OCI-M2 (cell line): ENCODE data around the gene NEMP1.

Experiments
- DNase-seq: peaks from one replicate; lab custom pipeline; 2025; ENCODE audit not compliant: unreplicated experiment; lab: John Stamatoyannopoulos, UW

Gene NEMP1

GRCh38 chr12:57107456-57108155, 29.0 kb upstream of the NEMP1 start:
- DNase-seq: no peak

- DNase-seq: no peak
Measured at GRCh38 chr12:57106021-57106708, 27.6 kb upstream of the NEMP1 start.

DNA sequence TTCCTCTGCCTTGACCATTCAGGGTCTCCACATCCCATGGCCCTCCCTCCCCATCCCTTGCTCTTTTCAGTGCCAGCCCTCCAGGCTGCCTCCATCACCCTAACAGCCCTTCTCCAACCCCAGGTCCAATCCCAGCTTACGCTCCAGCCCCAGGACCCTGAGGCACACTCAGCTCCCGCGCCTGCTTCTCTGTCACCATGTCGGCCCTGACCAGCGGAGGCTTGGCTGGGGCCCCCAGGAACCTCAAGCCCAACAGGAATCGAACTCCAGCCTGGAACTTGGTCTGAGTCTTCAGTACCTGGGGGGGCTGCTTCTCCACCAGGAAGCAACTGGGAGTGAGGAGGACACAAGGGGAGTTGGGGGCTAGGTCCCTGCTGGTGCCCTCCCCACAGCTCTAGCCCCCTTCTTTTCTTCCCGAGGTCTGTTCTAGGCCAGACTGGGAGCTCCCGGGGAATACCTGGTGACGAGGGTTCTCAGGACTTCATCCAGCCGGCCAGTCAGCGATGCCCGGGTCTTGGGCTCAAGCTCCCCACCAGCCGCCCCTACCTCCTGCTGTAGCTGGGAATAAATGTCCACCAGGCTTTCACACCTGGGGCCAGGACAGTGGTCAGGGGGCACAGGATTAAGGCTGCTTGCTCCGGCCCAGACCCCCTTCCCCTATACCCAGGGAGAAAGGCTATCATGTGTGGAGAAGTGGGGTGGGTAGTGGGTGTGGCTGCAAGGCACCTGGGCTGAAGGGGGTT, 26.6 kb upstream of the NEMP1 start:
- DNase-seq: no peak

DNA sequence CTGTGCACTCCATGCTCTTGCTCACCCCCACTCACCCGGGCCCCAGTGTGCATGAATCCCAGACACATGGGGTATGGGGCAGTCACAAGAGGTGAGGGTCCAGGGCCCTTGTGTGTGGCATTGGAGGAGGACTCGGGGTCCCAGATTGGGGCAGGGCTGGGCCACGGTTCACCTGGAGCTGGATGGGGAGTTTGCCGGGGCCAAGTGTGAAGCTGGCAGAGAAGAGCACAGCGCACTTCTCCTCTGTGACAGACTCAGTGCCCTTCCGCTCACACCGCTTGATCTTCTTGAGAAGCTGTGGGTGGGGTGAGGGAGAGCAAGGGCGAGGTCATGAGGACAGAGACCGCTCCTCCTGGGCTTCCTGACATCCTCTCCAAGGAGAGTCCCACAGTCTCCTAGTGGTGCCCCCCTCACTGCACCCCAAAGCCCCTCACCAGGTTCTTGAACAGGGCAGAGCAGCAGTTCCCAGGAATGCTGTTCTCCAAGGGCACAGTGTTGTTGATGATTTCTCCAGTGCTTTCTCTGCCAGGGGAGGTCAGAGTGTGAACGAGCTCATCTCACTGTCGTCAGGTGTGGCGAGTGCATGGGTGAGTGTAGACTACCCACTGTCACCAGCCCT, 25.8 kb upstream of the NEMP1 start:
- DNase-seq: no peak

DNA sequence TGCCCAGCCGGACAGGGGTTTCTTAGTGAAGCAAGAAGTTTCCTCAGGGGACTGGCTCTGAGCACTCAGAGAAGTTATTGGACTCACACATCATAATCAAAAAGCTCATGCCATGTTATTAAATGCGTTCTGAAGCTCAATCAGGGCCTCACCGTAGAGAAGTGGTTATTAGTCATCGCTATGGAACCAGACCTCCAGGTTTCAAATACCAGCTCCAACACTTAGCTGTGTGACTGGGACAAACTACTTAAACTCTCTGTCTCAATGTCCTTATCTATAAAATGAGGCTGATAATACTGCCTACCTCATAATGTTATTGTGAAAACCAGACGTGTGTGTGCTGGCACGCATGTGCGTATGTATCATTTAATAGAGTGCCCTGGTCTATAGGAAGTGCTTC, 25.3 kb upstream of the NEMP1 start:
- DNase-seq: no peak

GRCh38 chr12:57101892-57102695, 23.5 kb upstream of the NEMP1 start:
- no peak for DNase-seq

GRCh38 chr12:57099766-57100165, 21.2 kb upstream of the NEMP1 start:
- no peak for DNase-seq

DNA sequence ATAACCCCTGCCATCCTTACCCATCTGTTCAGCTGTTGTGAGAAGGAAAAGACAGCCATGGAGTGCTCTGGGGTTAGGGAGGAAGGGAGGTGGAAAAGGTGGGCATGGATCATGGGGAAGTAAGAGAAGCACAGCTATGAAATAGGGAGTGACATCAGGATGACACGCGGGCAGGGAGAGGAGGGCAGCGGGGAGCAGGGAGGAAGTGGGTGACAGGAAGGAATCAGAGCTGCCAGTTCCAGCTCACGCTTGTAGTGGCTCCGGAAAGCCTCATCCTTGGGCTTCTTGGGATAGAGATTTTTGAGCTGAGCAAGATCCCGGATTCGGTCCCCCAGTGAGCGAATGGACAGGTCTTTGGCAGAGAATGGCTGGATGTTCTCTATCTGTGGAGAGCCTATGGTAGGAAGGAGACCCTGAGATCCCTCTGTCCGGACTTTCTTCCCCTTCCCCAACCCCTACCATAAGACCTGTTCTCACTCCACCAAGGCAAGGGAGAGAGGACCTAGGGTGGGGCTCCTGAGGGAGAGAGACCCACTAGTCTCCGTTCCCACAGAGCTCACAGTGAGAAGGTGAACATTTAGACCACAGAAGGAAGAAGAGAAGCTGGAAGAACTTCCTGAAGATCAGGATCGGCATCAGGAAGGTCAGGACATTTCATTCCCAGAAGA, 20.6 kb upstream of the NEMP1 start:
- DNase-seq: no peak

- DNase-seq: no peak
Measured at GRCh38 chr12:57098546-57098945, 20.0 kb upstream of the NEMP1 start.

DNA sequence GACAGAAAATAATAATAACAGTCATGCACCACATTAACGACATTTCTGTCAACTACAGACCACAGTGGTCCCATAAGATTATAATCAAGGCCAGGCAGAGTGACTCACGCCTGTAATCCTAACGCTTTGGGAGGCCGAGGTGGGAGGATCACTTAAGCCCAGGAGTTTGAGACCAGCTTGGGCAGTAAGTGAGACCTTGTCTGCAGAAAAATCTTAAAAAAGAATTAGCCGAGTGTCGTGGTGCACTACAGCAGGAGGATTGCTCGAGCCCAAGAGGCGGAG, 18.9 kb upstream of the NEMP1 start:
- DNase-seq: no peak

DNA sequence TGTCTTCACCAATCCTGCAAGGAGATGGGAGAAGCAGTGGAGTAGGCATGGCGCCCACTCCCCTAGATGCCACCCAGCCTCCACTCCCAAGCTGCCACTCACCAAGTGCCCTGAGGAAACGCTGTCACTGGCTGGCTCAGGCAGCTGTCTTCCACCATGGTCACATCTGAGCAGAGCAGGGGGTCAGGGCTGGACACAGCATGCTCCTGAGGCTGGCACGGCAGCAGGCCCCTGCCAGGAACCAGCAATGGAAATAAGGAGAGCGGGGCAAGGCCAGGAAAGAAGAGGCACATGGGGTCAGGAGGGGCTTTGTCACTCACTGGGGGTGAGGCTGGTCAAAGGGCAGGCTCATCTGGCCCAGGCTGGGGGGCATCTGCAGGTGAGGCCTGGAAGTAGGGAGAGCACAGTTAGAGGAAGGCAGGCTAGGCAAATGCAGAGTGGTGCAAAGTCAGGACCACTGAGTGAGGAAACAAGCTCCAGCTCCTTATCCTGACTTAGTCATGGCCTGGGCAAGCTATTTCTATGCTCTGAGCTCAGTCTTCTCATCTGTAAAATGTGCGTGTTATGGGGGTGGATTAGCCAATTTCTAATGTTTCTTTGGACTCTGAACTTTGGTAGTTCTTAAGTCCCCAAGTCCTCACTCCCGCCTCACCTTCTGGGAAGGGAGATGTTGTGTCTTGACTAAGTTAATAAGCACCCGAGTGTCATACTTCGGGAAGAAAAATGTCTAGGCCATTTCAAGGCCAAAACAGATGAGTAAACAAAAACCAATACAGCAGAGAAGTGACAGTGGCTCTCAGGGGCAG, 18.4 kb upstream of the NEMP1 start:
- no peak for DNase-seq

- DNase-seq: no peak
Measured at GRCh38 chr12:57096099-57096572, 17.5 kb upstream of the NEMP1 start.

DNA sequence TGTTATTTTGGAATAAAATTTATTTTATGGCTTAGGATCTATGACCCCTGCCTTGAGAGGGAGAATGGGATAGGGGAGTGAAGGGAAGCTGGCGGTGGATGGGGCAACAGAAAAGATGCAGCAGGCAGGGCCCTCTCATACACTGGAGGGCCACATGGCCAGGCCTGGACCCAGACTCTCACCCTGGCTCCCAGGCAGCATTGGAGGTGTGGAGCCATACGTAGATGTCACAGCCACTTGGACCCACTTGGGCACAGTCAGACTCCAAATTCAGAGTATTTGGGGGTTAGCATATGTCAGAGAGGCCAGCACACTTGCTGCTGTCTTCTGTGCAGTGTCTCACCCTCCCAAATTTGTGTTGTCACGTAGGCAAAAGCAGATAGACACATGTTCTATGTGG, 16.8 kb upstream of the NEMP1 start:
- no peak for DNase-seq

- DNase-seq: no peak
Measured at GRCh38 chr12:57094208-57095160, 15.9 kb upstream of the NEMP1 start.

DNA sequence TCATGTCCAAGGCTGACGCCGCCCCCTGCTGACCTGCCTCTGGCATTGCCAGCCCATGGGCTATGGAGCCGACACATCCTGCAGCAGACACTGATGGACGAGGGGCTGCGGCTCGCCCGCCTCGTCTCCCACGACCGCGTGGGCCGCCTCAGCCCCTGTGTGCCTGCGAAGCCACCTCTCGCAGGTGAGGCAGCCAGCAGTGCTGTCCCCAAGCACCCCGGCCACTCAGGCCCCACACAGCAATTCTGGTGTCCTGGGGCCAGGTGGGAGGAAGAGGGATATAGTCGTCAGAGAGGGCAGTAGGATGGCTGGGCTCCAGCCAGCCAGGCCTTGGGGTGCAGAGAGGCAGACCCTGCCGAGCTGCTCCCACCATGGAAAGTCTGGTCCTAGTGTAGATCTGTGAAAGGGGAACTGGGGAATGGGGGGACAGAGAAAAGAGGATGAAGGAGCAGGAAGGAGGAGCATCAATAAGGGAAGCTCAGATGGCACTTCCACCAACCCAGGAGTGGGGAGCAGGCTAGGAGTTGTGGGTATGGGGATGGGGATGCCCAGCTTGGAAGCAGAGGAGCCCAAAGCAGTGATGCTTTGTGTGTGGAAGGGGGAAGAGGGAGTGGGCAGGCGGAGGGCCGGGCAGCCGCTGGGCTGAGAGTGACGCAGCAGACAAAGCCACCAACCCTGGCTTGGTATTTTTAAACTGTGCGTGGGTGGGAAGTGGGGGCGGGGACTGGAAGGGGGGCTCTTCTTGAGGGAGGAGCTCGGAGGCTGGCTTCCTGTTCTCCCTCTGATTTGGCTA, 15.0 kb upstream of the NEMP1 start:
- no peak for DNase-seq

DNA sequence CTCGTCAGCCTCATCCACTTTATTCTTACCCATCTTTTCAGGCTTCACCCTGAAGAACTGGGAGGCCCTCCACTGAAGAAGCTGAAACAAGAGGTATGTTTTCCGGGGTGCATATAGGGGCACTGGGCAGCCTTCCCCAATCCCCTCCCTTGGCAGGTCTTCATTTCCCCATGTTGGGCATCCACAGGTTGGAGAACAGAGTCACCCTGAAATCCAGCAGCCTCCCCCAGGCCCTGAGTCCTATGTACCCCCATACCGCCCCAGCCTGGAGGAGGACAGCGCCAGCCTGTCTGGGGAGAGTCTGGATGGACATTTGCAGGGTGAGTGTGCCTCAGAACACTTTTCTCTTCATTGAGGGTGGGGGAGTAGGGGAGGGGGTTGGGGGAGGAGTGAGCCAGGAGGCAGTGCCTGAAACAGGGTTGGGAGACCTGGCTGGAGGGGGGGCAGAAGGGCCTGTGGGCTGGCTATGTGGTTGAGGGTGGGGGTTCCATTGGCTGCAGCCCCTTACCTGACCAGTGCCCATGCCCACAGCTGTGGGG, 14.4 kb upstream of the NEMP1 start:
- no peak for DNase-seq

DNA sequence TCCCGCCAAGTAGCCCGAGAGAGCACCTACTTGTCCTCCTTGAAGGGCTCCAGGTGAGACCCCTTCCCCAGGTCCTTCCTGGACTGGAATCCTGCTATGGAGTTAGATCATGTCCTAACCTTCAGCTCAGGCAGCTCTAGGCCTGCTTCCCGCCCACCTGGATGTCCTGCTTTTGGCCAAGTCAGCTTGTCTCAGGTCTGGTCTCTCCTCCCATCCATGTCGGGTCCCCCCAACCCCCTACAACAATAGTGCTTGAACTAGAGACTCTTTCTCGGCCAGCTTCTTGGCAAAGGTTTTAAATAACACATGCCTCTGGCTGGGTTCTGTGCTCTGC, 13.9 kb upstream of the NEMP1 start:
- no peak for DNase-seq
